ENCODE results near the gene GNAI3. TPM values are rescaled to one million over a fixed set of nuclear protein-coding genes. Genes with fewer than 3 reads are reported as not detected.

GNAI3 gene
- total and polyA plus RNA-seq, 2 of the 8 experiments (the other 6 are each of a cell fraction or from before 2014, with no cell fraction given) = 4.0 to 9.8 TPM

MicroRNAs encoded within 50 kb of the gene (microRNA counts, 767-probe panel; counts per million panel counts)
- microRNA hsa-miR-197-3p = 879 counts per million, percentile 95 among the panel's probes with 10 or more counts

Small RNA genes within 50 kb of the gene (small RNA-seq; reads per million reads assigned to genes)
- gene RNU6V (ENCODE audit: insufficient read depth) = not detected

Other genes with a start within 250 kb of the GNAI3 start
- gene MYBPHL, start 241.6 kb upstream of the GNAI3 start, total RNA-seq (2021; fragmentation: NEBNext Ultra II Directional; extraction: Animal tissue kit (Norgen Biotek cat#: 25700)) = 0.30 TPM in 1 of 2 replicates, not detected in the other
- gene MYBPHL, start 241.6 kb upstream of the GNAI3 start, polyA plus RNA-seq (2011; rRNA removed) = 0.24 and 0.58 TPM in 2 replicates
- 67.4 and 69.6 TPM in 2 replicates for gene SORT1, start 150.7 kb upstream of the GNAI3 start, total RNA-seq (2021; fragmentation: NEBNext Ultra II Directional; extraction: Animal tissue kit (Norgen Biotek cat#: 25700))
- gene SORT1, start 150.7 kb upstream of the GNAI3 start, polyA plus RNA-seq (2011; rRNA removed) = 15.3 and 18.7 TPM in 2 replicates
- 147 and 166 TPM in 2 replicates for gene PSMA5, start 122.2 kb upstream of the GNAI3 start, total RNA-seq (2021; fragmentation: NEBNext Ultra II Directional; extraction: Animal tissue kit (Norgen Biotek cat#: 25700))
- 73.3 and 140 TPM in 2 replicates for gene PSMA5, start 122.2 kb upstream of the GNAI3 start, polyA plus RNA-seq (2011; rRNA removed)
- 1.5 and 1.7 TPM in 2 replicates for gene SYPL2, start 82.1 kb upstream of the GNAI3 start, total RNA-seq (2021; fragmentation: NEBNext Ultra II Directional; extraction: Animal tissue kit (Norgen Biotek cat#: 25700))
- 1.5 and 1.6 TPM in 2 replicates for gene SYPL2, start 82.1 kb upstream of the GNAI3 start, polyA plus RNA-seq (2011; rRNA removed)
- 9.3 and 9.8 TPM in 2 replicates for gene ATXN7L2, start 64.7 kb upstream of the GNAI3 start, total RNA-seq (2021; fragmentation: NEBNext Ultra II Directional; extraction: Animal tissue kit (Norgen Biotek cat#: 25700))
- 8.1 and 12.3 TPM in 2 replicates for gene ATXN7L2, start 64.7 kb upstream of the GNAI3 start, polyA plus RNA-seq (2011; rRNA removed)
- gene CYB561D1, start 54.5 kb upstream of the GNAI3 start, total RNA-seq (2021; fragmentation: NEBNext Ultra II Directional; extraction: Animal tissue kit (Norgen Biotek cat#: 25700)) = 3.6 and 4.3 TPM in 2 replicates
- 3.8 and 6.8 TPM in 2 replicates for gene CYB561D1, start 54.5 kb upstream of the GNAI3 start, polyA plus RNA-seq (2011; rRNA removed)
- 2.4 and 2.7 TPM in 2 replicates for gene AMIGO1, start 38.9 kb upstream of the GNAI3 start, total RNA-seq (2021; fragmentation: NEBNext Ultra II Directional; extraction: Animal tissue kit (Norgen Biotek cat#: 25700))
- 1.5 and 2.4 TPM in 2 replicates for gene AMIGO1, start 38.9 kb upstream of the GNAI3 start, polyA plus RNA-seq (2011; rRNA removed)
- gene GPR61, start 8.7 kb upstream of the GNAI3 start, total RNA-seq (2021; fragmentation: NEBNext Ultra II Directional; extraction: Animal tissue kit (Norgen Biotek cat#: 25700)) = 0.15 and 0.41 TPM in 2 replicates
- gene GPR61, start 8.7 kb upstream of the GNAI3 start, polyA plus RNA-seq (2011; rRNA removed) = 0.53 and 0.63 TPM in 2 replicates
- gene GNAT2, start 71.0 kb downstream of the GNAI3 start, total RNA-seq (2021; fragmentation: NEBNext Ultra II Directional; extraction: Animal tissue kit (Norgen Biotek cat#: 25700)) = not detected in 2 replicates
- gene GNAT2, start 71.0 kb downstream of the GNAI3 start, polyA plus RNA-seq (2011; rRNA removed) = 0.05 and 0.14 TPM in 2 replicates
- gene AMPD2, start 71.2 kb downstream of the GNAI3 start, total RNA-seq (2021; fragmentation: NEBNext Ultra II Directional; extraction: Animal tissue kit (Norgen Biotek cat#: 25700)) = 67.7 and 69.4 TPM in 2 replicates
- gene AMPD2, start 71.2 kb downstream of the GNAI3 start, polyA plus RNA-seq (2011; rRNA removed) = 37.2 and 52.8 TPM in 2 replicates
- gene GSTM4, start 107.5 kb downstream of the GNAI3 start, total RNA-seq (2021; fragmentation: NEBNext Ultra II Directional; extraction: Animal tissue kit (Norgen Biotek cat#: 25700)) = 11.3 and 18.7 TPM in 2 replicates
- 24.0 and 31.4 TPM in 2 replicates for gene GSTM4, start 107.5 kb downstream of the GNAI3 start, polyA plus RNA-seq (2011; rRNA removed)
- 9.6 and 12.2 TPM in 2 replicates for gene GSTM2, start 119.4 kb downstream of the GNAI3 start, total RNA-seq (2021; fragmentation: NEBNext Ultra II Directional; extraction: Animal tissue kit (Norgen Biotek cat#: 25700))
- gene GSTM2, start 119.4 kb downstream of the GNAI3 start, polyA plus RNA-seq (2011; rRNA removed) = 20.7 and 23.1 TPM in 2 replicates
- gene GSTM1, start 139.2 kb downstream of the GNAI3 start, total RNA-seq (2021; fragmentation: NEBNext Ultra II Directional; extraction: Animal tissue kit (Norgen Biotek cat#: 25700)) = 16.5 and 16.7 TPM in 2 replicates
- 38.8 and 42.5 TPM in 2 replicates for gene GSTM1, start 139.2 kb downstream of the GNAI3 start, polyA plus RNA-seq (2011; rRNA removed)
- gene GSTM5, start 163.6 kb downstream of the GNAI3 start, total RNA-seq (2021; fragmentation: NEBNext Ultra II Directional; extraction: Animal tissue kit (Norgen Biotek cat#: 25700)) = 0.24 and 0.25 TPM in 2 replicates
- gene GSTM5, start 163.6 kb downstream of the GNAI3 start, polyA plus RNA-seq (2011; rRNA removed) = 0.64 and 0.89 TPM in 2 replicates
- gene GSTM3, start 192.4 kb downstream of the GNAI3 start, total RNA-seq (2021; fragmentation: NEBNext Ultra II Directional; extraction: Animal tissue kit (Norgen Biotek cat#: 25700)) = 2.2 and 4.3 TPM in 2 replicates
- 3.0 and 5.1 TPM in 2 replicates for gene GSTM3, start 192.4 kb downstream of the GNAI3 start, polyA plus RNA-seq (2011; rRNA removed)
- gene EPS8L3, start 215.3 kb downstream of the GNAI3 start, total RNA-seq (2021; fragmentation: NEBNext Ultra II Directional; extraction: Animal tissue kit (Norgen Biotek cat#: 25700)) = not detected in 2 replicates
- gene EPS8L3, start 215.3 kb downstream of the GNAI3 start, polyA plus RNA-seq (2011; rRNA removed) = not detected in 2 replicates

Data from H1 (cell line).